CD14-positive monocyte (primary cell): Measurements from ENCODE around the gene RELN. TPM values are rescaled to one million over a fixed set of nuclear protein-coding genes. Genes with fewer than 3 reads are reported as not detected.

Source experiments
- DNase-seq, 3 donors: peaks; one replicate each; pipeline ENCODE4 v3.0.0-alpha.2; 2011 to 2022
- H2AFZ ChIP-seq: 2 replicates; pipeline ENCODE4 v1.6.0; 2012; ENCODE audit warnings: mild to moderate bottlenecking, low read depth, low read length, inconsistent platforms; ENCODE audit not compliant: insufficient read depth, poor library complexity, severe bottlenecking
- H3K27ac ChIP-seq, 2 donors: 1 replicate in 1 of 2; 2 replicates in 1 of 2; pipeline ENCODE4 v1.5.1; 2012 to 2013; ENCODE audit warnings: low read length in 2 of 2, control low read depth in 1 of 2, inconsistent platforms in 1 of 2, low read depth in 1 of 2, mild to moderate bottlenecking in 1 of 2
- H3K27me3 ChIP-seq, 2 donors: one replicate each; pipeline versions ENCODE4 v1.6.0 to v1.6.1; 2011 to 2013; ENCODE audit warnings: low read length in 2 of 2; ENCODE audit not compliant: control insufficient read depth in 2 of 2, insufficient read depth in 2 of 2
- H3K36me3 ChIP-seq, 2 donors: replicated peaks in 1 of 2; 1 replicate in 1 of 2; 2 replicates in 1 of 2; pipeline versions ENCODE4 v1.5.1 to v1.6.1; 2012 to 2013; ENCODE audit warnings: low read length in 2 of 2, control low read depth in 1 of 2, inconsistent platforms in 1 of 2, mild to moderate bottlenecking in 1 of 2; ENCODE audit not compliant: insufficient read depth in 2 of 2, control insufficient read depth in 1 of 2
- H3K4me1 ChIP-seq, 2 donors: 1 replicate in 1 of 2; 2 replicates in 1 of 2; pipeline versions ENCODE4 v1.5.1 to v1.6.1; 2012 to 2013; ENCODE audit warnings: low read length in 2 of 2, control low read depth in 1 of 2, inconsistent platforms in 1 of 2, mild to moderate bottlenecking in 1 of 2, moderate library complexity in 1 of 2; ENCODE audit not compliant: insufficient read depth in 2 of 2, control insufficient read depth in 1 of 2
- H3K4me2 ChIP-seq: replicated peaks from 2 replicates; pipeline ENCODE3; 2012; ENCODE audit warnings: low read length, moderate library complexity, mild to moderate bottlenecking; ENCODE audit not compliant: poor library complexity, severe bottlenecking; ENCODE audit errors: extremely low read depth
- H3K4me3 ChIP-seq, 3 experiments: fragments of 200-600 bp in 1 of 3; sonication (generic) in 1 of 3; replicated peaks in 1 of 3; 1 replicate in 2 of 3; 2 replicates in 1 of 3; pipeline ENCODE4 v1.5.1; 2011 to 2013; ENCODE audit warnings: low read length in 3 of 3, mild to moderate bottlenecking in 3 of 3, control low read depth in 2 of 3, low read depth in 2 of 3, inconsistent platforms in 1 of 3, moderate library complexity in 1 of 3
- H3K79me2 ChIP-seq: 2 replicates; pipeline ENCODE4 v1.6.0; 2012; ENCODE audit warnings: mild to moderate bottlenecking, control low read depth, inconsistent platforms, low read length, moderate library complexity; ENCODE audit not compliant: insufficient read depth
- H3K9ac ChIP-seq: 2 replicates; pipeline ENCODE4 v1.6.0; 2017; ENCODE audit warnings: low read length, mild to moderate bottlenecking; ENCODE audit not compliant: insufficient read depth, poor library complexity, severe bottlenecking
- H3K9me3 ChIP-seq, 2 donors: replicated peaks in 1 of 2; 1 replicate in 1 of 2; 2 replicates in 1 of 2; pipeline versions ENCODE4 v1.5.1 to v1.6.1; 2012 to 2013; ENCODE audit warnings: low read length in 2 of 2, control low read depth in 1 of 2; ENCODE audit not compliant: control insufficient read depth in 1 of 2, insufficient read depth in 1 of 2
- H4K20me1 ChIP-seq: 2 replicates; pipeline ENCODE4 v1.6.0; 2012; ENCODE audit warnings: mild to moderate bottlenecking, low read length, control low read depth, moderate library complexity; ENCODE audit not compliant: insufficient read depth
- H3K27ac Mint-ChIP-seq, 7 donors: one replicate each; pipeline ENCODE4 v1.8.0; 2020; ENCODE audit warnings: mild to moderate bottlenecking in 7 of 7, mixed read lengths in 7 of 7, moderate library complexity in 6 of 7, inconsistent platforms in 2 of 7
- H3K27me3 Mint-ChIP-seq, 3 donors: one replicate each; pipeline ENCODE4 v1.8.0; 2021 to 2022; ENCODE audit warnings: low read depth in 3 of 3, mild to moderate bottlenecking in 3 of 3, mixed read lengths in 3 of 3, moderate library complexity in 3 of 3, inconsistent platforms in 1 of 3
- H3K36me3 Mint-ChIP-seq, 2 donors: one replicate each; pipeline ENCODE4 v1.8.0; 2020; ENCODE audit warnings: mixed read lengths in 2 of 2, inconsistent platforms in 1 of 2, mild to moderate bottlenecking in 1 of 2
- H3K4me1 Mint-ChIP-seq: one replicate; pipeline ENCODE4 v1.8.0; 2020; ENCODE audit warnings: mild to moderate bottlenecking, mixed read lengths
- H3K4me3 Mint-ChIP-seq, 2 donors: one replicate each; pipeline ENCODE4 v1.8.0; 2020; ENCODE audit warnings: mild to moderate bottlenecking in 2 of 2, mixed read lengths in 2 of 2, moderate library complexity in 1 of 2
- H3K9me3 Mint-ChIP-seq, 7 donors: one replicate each; pipeline ENCODE4 v1.8.0; 2020 to 2022; ENCODE audit warnings: mixed read lengths in 7 of 7, mild to moderate bottlenecking in 6 of 7, moderate library complexity in 6 of 7, inconsistent platforms in 2 of 7
- CTCF ChIP-seq: fragments of 200-600 bp; IDR thresholded peaks from one replicate; pipeline ENCODE4 v1.8.0; 2022; ENCODE audit warnings: antibody characterized with exemption, mild to moderate bottlenecking
- WGBS: methylation state at CpG from one replicate; pipeline ENCODE4 v1.1.5; 2013; ENCODE audit warnings: missing lambda C conversion rate; ENCODE audit not compliant: insufficient coverage; 5-methylcytosine and 5-hydroxymethylcytosine counted together
- intact Hi-C, 2 donors: fragments of 100-400 bp; cut with micrococcal nuclease; formaldehyde crosslinking; loops; one replicate each; pipeline versions ENCODE4 v1.15.0 to v1.15.1; 2023
- polyA plus RNA-seq, 3 donors: library from polyadenylated mRNA; depleted of rRNA in 1 of 3; unstranded in 2 of 3; stranded (reverse) in 1 of 3; fragments of 300-500 nt in 2 of 3; fragments of >200 nt in 1 of 3; fragmentation: Illumina TruSeq in 2 of 3; gene quantifications; 1 replicate in 2 of 3; 2 replicates in 1 of 3; pipeline ENCODE4 v1.2.3, GENCODE V29; 2012 to 2021

RELN gene
- polyA plus RNA-seq, 3 donors: not detected

GRCh38 chr7:103809229-103809994 is 180.0 kb downstream of the RELN start:
- no peaks in the 10 kb centered on the region for H3K36me3 ChIP-seq
- H3K4me3 ChIP-seq: no peak overlapping the region
- no peak for TF ChIP-seq CTCF
- H4K20me1 ChIP-seq: no peaks in the 10 kb centered on the region
- no peak for DNase-seq
- Mint-ChIP-seq H3K4me3 (no peak overlapping the region), H3K27ac (no peak overlapping the region), H3K4me1 (no peaks in the 10 kb centered on the region), H3K36me3 (no peaks in the 10 kb centered on the region), H3K27me3 (peaks cover 0 to 2% (median 0%) of the 10 kb centered on the region in 3 donors), H3K9me3 (peaks cover 0 to 4% (median 0%) of the 10 kb centered on the region in 7 donors)
- no peaks in the 10 kb centered on the region for H3K79me2 ChIP-seq
- 59% methylated on average over 5 of the region's 6 CpGs for WGBS
- no peaks in the 10 kb centered on the region for H3K9me3 ChIP-seq
- no peak overlapping the region for H3K4me2 ChIP-seq
- no peak overlapping the region for H3K27ac ChIP-seq
- no peaks in the 10 kb centered on the region for H3K27me3 ChIP-seq
- H3K9ac ChIP-seq: no peak overlapping the region
- H3K4me1 ChIP-seq: no peaks in the 10 kb centered on the region
- intact Hi-C loops: no loop called here
- no peak overlapping the region for H2AFZ ChIP-seq

- Mint-ChIP-seq H3K27me3 (peaks cover 0 to 2% (median 0%) of the 10 kb centered on the region in 3 donors), H3K4me3 (no peak overlapping the region), H3K4me1 (no peaks in the 10 kb centered on the region), H3K27ac (no peak overlapping the region), H3K36me3 (no peaks in the 10 kb centered on the region), H3K9me3 (peaks cover 0 to 7% (median 0%) of the 10 kb centered on the region in 7 donors)
- H2AFZ ChIP-seq: no peak overlapping the region
- H3K4me2 ChIP-seq: no peak overlapping the region
- H3K9me3 ChIP-seq: no peaks in the 10 kb centered on the region
- intact Hi-C loops: no loop called here
- no peaks in the 10 kb centered on the region for H4K20me1 ChIP-seq
- H3K79me2 ChIP-seq: no peaks in the 10 kb centered on the region
- no peak for TF ChIP-seq CTCF
- no peak overlapping the region for H3K9ac ChIP-seq
- DNase-seq: no peak
- H3K27ac ChIP-seq: no peak overlapping the region
- H3K4me3 ChIP-seq: no peak overlapping the region
- WGBS: no CpG with 5 or more reads among the region's 2 CpGs
- H3K36me3 ChIP-seq: no peaks in the 10 kb centered on the region
- no peaks in the 10 kb centered on the region for H3K4me1 ChIP-seq
- no peaks in the 10 kb centered on the region for H3K27me3 ChIP-seq
Measured at GRCh38 chr7:103805346-103805745, 184.1 kb downstream of the RELN start.
